Fibroblast of skin of left biceps (primary cell): ENCODE measurements around the gene KCNRG.
A peak's percentile ranks its signal among the peaks of the same experiment; 100 is the strongest.
"Not testable (repeated sequence)": the region's sequence is repeated elsewhere in the genome, so short reads cannot be mapped to it uniquely, and the experiment has no call there.

Source experiments
- DNase-seq, 2 experiments: peaks; one replicate each; pipeline ENCODE4 v3.0.0-alpha.2; 2013; ENCODE audit warnings: low read depth in 2 of 2

Gene KCNRG, protein sequence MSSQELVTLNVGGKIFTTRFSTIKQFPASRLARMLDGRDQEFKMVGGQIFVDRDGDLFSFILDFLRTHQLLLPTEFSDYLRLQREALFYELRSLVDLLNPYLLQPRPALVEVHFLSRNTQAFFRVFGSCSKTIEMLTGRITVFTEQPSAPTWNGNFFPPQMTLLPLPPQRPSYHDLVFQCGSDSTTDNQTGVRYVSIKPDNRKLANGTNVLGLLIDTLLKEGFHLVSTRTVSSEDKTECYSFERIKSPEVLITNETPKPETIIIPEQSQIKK

DNA sequence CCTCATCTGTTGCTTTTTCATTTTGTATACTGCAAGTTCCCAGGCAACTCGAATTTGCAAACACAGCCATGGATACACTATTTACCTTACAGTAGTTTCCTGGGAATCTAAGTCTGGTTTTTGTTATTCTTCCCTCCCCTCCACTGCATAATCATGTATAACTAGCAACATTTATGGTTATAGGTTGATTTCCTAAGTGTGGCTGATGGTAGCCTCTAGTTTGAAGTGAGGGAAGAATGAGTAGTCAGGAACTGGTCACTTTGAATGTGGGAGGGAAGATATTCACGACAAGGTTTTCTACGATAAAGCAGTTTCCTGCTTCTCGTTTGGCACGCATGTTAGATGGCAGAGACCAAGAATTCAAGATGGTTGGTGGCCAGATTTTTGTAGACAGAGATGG lies at the start of gene KCNRG:
KCNRG (plus strand) TSS at position 187 of the 400 bp plus-strand sequence; CDS start at position 237, 50 bp downstream.
- DNase-seq = no peak

DNA sequence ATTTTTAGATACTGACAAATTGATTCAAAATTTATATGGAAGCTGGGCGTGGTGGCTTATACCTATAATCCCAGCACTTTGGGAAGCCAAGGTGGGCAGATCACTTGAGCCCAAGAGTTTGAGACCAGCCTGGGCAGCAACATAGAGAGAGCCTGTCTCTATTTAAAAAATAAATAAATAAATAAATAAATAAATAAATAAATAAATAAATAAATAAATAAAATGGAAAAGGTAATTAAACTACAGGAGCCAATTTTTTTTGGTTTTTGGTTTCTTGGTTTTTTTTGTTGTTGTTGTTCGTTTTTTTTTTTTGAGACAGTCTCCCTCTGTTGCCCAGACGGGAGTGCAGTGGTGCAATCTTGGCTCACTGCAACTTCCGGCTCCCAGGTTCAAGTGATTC lies 47.8 kb upstream of the KCNRG start:
- no peak for DNase-seq

DNA sequence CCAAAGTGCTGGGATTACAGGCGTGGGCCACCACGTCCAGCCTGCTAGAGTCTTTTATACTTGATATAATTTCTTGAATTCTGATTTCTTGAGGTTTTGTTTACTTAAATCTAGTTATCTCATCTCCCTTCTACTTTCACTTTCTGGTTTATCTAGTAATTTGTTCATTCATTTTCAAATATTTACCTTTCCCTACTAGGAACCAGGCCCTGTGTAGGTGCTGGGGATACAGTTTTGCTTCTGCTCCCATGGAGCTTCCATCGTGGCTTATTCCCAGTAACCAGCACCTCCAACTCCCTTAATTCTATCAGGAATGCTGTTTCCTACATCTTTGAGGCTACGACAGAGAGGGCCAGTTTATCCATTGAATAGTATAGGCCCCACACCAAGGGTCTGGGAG lies 42.5 kb upstream of the KCNRG start:
- no peak for DNase-seq

DNA sequence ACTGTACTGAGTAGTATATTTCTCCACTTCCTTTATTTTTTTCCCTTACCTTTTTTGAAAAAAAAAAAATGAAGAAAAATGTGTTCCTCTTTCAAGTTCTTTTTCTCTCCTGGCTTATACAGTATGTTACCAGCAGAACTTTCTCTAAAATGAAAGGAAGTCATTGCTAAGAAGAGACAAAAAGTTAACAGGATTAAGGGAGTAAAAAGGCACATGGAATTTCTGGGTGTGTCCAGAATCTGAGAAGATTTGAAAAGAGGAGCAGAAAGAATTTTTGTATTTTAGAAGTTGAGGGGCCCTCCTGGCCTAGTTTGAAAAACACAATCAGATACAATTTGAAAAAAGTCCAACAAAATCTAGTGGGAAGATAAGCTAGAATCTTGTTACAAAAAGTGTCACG lies 39.4 kb upstream of the KCNRG start:
- no peak for DNase-seq

DNA sequence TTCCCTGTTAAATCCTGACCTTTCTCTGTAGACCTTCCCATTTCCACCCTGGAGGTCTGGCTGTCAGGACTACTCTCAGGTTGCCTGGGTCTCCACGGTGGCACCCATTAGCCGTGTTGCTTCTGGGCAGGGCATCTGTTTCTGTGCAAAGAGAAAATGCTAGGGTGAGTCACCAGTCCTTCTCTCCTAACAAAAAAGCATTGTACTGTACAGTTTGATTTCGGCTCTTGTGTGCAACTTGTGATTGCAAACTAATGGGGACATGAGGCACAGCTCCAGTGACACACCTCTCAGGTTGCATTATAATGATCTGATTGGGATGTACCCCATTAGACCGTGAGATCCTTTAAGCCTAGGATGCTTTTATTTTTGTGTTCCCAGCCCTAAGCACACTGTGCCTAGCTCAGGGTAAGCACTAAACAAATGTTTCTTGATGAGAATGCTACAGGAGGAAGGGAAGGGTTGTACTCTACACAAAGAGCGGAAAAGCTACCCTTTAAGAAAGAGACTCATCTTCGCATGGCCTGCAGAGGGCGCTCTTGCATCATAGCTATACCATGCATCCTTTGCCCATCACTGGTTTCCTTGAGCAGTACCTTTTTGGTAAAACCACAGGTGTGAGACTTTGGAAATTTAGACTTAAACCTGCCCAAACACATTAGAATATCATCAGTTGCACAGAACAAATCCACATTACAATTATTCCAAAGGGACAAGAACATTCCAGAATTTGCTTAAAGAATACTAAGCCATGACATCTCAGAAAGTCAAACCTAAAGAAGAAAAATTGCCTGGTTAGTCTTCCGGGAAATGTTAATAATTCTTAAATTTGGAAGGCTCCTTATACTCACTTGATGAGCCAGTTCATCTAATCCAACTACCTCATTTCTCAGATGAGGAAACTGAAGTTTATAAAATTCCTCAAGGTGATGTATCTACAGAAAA lies 38.7 kb upstream of the KCNRG start:
- DNase-seq = peak in 1 of 2 experiments; percentile 12

DNA sequence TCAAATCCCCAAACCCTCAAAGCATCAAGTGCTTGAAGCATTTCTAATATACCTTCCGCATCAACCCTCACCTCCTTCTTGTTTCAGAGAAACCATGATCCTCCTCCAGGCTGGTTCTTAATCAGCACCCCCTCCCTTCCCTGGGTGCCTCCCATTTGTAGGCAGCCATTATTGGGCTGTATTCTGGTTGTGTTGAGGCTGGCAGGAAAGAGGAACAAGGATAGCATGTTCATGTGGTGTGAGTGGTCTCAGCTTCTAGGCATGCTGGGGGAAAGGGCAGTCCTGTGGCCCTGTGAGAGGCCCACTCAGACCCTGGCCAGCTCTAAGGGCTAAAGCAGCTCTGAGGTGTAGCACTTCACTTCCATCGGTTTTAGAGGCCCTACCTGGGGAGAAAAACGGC lies 37.3 kb upstream of the KCNRG start:
- DNase-seq = no peak

DNA sequence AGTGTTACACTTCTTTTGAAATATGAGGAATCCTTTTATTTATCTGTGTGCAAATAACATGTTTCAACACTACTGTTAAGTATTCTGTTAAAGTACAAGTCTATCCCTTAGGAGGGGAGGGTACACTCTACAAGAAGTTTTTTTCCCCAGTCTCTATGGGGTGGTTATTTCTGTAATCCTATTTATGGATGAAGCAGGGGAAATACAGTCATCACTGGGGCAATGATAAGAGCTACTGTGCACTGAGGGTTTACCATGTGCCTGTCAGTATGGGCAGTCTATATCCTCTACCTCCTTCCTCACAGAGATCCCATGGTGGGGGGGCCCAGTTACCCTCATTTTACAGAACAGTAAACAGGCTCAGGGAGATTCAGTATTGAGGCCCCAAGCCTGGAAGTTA lies 35.0 kb upstream of the KCNRG start:
- DNase-seq = no peak

DNA sequence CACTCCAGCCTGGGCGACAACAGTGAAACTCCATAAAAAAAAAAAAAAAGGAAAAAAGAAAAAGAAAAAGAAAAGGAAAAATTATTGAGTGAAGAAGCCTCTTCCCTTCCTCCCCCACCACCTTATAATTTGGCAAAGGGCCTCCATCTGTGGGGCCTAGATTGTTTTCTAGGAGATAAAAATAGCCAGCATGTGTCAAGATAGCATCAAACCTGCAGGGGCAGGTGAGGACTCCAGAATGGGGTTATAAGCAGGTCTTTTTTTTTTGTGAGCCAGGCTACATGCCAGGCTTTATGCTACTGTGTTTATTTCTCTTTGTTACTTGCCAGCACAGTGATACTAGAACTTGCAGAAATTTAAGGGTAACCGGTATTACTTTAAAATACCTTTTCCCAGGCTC lies 30.1 kb upstream of the KCNRG start:
- DNase-seq = no peak

DNA sequence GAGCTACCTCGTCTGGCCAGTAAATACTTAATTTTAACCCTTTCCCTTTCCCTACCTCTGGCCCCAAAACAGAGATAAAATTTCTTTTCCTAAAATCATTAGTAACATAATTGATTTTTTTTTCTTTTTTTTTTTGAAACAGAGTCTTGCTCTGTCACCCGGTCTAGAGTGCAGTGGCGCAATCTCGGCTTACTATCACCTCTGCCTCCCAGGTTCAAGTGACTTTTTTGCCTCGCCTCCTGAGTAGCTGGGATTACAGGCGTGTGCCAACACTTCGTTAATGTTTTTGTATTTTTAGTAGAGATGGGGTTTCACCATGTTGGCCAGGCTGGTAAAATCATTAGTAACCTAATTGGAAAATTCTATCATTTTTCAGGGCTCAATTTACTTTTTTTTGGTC lies 28.8 kb upstream of the KCNRG start:
- no peak for DNase-seq

DNA sequence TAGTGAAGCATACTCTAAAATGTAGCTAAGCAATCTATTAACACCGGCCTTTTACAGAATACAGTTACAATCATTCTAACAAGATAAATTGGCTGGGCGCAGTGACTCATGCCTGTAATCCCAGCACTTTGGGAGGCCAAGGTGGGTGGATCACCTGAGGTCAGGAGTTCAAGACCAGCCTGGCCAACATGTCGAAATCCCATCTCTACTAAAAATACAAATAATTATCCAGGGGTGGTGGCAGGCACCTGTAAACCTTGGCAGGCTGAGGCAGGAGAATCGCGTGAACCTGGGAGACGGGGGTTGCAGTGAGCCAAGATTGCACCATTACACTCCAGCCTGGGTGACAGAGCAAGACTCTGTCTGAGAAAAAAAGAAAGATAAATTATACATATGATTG lies 24.6 kb upstream of the KCNRG start:
- DNase-seq = not testable (repeated sequence)

DNA sequence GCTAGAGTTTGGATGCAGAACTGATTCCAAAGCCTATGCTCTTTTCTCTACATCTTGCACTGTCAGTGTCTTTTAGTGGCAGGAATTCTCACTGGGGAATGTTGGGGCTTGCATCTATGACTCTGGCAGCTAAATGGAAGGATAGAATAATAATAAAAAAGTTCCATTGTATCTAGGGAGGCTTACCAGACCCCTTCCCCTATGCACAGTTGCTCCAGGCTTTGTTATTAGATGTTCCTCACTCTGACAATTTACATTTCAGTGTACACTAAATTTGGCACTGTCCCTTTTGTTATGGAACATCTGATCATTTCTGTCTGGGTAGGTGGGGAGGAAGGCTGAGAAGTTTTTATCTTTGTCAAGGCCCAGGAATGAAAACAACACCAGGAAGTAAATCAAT lies 22.1 kb upstream of the KCNRG start:
- no peak for DNase-seq

DNA sequence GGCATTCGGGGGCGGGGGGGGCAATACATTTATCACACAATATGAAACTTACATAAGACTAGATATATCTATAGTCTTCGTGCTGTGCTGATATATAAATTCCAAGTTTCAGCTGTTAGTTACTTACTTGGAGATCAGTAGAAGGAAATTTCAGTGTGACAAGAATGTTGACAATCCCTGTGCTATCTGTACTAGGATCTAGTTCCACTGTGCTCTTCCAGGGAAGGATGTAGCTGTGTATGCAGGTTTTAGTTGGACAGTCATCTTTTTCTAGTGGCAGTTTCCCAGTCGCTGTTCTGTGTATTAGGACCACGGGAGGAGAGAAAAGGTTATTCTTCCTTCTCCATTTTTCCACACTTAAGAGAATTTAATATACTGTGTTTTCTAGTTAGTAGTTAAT lies 21.6 kb upstream of the KCNRG start:
- DNase-seq = no peak

DNA sequence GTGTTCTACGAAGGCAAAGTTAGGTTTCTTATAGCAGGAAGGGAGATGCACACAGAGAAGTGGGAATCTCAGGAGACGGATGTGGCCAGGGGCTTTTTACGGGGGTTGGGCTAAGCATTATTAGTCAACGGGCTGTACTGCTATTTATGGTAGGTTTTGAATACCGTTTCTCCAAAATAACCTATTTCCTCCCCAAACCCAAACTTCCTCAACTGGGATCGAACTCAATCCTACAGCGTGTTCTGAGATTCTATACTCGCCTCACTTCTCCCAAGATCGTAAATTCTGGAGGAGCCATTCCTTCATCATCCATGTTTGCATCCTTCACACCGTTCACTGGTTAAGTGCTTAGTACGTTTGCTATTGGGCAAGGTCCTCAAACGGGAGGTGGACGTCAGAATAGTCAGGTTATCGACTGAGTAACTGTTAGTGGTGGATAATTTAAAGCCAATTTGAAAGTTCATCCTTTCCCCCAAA lies 19.6 kb upstream of the KCNRG start:
- no peak for DNase-seq

DNA sequence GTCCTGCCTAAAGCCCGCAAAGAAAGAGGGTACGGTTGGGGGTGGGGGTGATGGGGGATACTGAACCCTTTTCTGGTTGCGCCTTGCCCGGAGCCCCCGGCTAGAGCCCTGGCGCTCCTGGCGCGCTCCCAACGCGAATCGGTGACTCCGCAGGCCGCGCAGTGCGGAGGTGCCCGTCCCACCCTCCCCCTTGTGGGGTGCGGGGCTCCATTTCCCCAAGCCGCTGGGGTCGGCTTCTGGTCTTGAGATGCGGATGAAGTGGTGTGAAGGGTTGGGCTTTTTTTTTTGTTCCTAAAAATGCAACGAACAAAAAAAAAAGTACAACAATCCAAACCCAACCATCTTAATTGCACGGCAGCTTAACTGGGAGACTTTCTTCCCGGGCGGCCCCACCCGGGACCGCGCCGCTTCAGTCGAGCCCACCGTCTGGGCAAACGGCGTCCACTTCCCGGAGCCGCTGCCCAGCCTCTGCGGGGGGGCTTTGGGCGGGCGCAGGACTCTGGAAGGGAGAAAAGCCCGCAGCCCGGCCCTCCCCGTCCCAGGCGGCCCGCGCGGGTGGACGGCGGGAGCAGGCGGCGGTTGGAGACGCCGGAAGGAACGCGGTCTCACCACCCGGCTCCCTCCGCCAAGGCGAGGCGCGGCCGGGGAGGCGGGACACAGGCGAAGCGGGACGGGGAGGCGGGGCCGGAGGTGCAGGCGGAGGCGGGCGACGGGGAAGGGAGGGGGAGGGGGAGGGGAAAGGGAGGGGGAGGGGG lies 18.9 kb upstream of the KCNRG start:
- DNase-seq = peak; percentile 87 to 89

DNA sequence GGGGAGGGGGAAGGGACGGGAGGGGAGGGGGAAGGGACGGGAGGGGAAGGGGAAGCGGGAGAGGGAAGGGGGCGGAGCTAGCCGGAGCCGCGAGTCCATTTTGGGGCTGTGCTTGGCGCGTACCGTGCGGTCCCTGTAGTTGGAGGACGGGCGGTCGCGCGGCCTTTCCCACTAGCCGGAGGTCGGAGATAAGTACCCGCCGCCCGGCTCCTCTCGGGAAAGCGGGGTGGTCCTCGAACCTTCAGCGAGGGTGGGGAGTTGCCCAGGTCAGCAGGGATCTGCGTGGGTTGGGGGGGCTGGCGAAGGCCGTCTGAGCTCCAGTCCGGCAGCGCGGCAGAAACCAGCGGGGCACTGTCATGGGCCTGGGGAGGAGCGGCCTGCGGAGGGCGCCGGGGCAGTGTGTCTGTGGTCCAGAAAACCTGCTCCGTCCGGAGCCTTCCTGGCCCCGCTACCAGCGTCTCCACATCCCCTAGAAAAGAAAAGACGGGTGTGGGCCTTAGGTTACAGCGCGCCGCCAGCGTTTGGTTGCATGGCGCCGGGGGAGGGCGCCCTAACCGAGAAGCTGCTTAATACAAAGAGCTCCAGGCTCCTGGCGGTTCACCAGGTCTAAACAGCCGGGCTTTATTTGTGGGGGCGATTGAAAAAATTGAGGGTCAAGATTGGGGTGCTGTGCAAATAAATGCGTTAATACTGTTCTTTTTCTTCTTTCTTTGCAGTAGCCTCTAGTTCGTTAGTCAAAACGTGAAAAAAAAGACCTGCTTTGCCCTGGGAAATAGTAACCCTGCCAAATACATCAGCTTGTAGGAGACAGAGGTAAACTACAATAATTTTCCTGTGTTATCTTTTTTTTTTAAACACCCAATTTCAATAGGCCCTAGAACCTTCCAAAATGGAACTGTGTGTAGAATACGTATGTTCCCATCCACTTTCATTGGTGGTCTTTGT lies 18.0 kb upstream of the KCNRG start, which contains the start of gene TRIM13:
TRIM13 (plus strand) TSS at position 92 of the 945 bp plus-strand sequence. CDS start 14,899 bp downstream, outside the sequence.
- DNase-seq = peak; percentile 65 to 74

DNA sequence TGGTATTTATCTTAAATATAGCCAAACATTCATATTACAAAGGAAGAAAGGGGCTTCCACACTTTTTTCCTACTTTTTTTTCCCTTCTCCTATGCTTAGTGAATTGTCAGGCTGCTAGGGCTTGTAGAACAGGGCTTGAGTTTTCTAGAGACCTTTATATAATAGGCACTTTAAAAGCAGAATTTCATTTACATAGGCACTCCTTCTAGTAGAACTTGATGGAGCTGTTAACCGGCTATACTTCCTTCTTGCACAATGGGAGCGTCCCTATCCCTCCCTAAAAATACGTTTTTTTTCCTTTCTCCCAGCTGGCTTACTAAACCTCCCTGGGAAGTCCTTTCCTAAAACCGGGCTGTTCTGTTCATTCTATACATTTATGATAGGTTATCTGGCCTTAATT lies 17.3 kb upstream of the KCNRG start:
- DNase-seq = no peak

DNA sequence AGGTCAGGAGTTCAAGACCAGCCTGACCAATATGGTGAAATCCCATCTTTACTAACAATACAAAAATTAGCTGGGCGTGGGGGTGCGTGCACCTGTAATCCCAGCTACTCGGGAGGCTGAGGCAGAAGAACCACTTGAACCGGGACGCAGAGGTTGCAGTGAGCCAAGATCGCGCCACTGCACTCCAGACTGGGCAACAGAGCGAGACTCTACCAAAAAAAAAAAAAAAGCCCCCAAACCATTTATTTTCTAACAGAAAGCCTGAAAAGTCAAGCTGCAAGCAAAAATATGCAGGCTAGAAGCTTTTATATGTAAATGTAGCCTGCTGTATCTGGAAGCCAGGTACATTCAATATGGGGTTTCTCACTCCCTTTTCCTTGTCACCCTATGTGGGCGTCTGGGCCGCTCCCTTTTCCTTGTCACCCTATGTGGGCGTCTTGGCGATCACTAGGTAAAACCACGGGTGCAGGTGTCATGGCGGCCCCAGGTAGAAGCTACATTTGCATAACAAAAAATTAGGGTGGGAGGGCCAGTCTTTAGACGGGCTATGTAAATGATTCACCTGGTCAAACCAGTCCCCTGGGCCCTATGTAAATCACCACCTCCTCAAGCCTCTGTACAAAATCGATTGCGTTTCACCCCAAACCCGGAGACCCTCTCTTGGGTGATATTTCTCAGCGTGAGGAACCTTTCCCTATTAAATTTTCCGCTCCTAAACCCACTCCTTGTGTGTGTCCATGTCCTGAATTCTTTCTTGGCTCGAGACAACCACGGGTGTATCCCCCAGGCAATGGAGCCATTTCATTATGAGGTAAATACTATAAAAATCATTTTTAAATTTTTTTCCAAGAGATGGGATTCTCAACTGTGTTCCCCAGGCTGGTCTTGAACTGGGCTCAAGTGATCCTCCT lies 16.3 kb upstream of the KCNRG start:
- DNase-seq = no peak

DNA sequence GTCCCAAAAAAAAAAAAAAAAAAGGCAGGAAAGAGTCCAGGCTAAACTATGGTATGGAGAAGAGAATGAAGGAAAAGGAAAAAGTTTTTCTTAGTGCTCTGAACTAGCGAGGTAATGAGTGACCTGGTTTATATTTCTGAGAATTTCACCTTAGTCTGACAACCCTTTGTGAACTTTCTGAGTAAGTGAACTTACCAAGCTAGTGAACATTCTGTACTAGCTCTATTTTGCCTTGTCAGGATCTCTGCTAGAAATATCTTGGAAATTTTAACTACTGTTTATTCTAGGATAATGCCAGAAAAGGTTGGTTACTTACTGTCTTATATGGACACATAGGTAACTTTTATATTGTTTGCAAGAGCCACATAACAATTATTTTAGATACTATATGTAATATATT lies 14.0 kb upstream of the KCNRG start:
- DNase-seq = no peak

DNA sequence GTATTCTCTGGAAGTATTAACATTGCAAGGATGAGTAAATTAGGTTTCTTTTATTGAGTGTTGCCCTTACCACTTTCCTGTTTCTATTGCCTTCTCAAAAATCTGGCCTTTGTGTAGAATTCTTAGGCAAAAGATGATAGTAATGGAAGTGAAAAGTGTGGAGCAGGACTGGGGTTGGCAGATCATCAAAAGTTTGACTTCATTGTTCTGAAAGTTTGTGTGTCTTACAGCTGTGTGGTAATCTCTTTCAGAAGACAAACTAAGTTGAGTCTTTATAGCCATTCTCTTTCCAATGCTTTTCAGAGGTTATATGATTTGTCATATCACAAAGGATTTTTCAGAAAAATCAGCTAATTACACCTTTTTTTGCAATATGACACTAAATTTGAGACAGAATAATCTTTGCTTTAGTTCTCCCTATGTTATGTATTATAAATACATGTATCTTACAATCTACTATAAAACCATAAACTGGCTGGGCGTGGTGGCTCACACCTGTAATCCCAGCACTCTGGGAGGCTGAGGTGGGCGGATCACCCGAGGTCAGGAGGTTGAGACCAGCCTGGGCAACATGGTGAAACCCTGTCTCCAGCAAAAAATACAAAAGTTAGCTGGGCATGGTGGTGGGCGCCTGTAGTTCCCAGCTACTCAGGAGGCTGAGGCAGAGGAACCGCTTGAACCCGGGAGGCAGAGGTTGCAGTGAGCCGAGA lies 8.7 kb upstream of the KCNRG start:
- no peak for DNase-seq
